ENCODE results near the gene LRRC4C.

- TF ChIP-seq CTCF (IDR thresholded peaks at IDR 0.05) = no peak
- no peak for TF ChIP-seq POLR2A (IDR thresholded peaks at IDR 0.05)
Measured at GRCh38 chr11:40877981-40878380, 581.5 kb downstream of the LRRC4C start.
